Lower lobe of right lung (tissue), 2 donors: ENCODE results near the gene CORO7. TPM values are rescaled to one million over a fixed set of nuclear protein-coding genes. Genes with fewer than 3 reads are reported as not detected.

Experiments used
- ATAC-seq, 2 donors: fragments of 200-7000 bp; cut with Tn5 transposase; one replicate each; pipeline ENCODE4 v1.9.1; 2020 to 2022; ENCODE audit warnings: mild to moderate bottlenecking in 2 of 2, moderate library complexity in 2 of 2
- DNase-seq: peaks from one replicate; pipeline ENCODE4 v3.0.0-alpha.2; 2020
- H3K27ac ChIP-seq: fragments of 200-600 bp; one replicate; pipeline ENCODE4 v1.8.0; 2022
- H3K27me3 ChIP-seq: fragments of 200-600 bp; one replicate; pipeline ENCODE4 v1.8.0; 2022; ENCODE audit warnings: low read depth
- H3K36me3 ChIP-seq: fragments of 200-600 bp; one replicate; pipeline ENCODE4 v1.8.0; 2022; ENCODE audit warnings: mild to moderate bottlenecking
- H3K4me1 ChIP-seq: fragments of 200-600 bp; one replicate; pipeline ENCODE4 v1.8.0; 2022
- H3K4me3 ChIP-seq: fragments of 200-600 bp; one replicate; pipeline ENCODE4 v1.8.0; 2022; ENCODE audit warnings: mild to moderate bottlenecking
- H3K9me3 ChIP-seq: fragments of 200-600 bp; one replicate; pipeline ENCODE4 v1.8.0; 2022
- CTCF ChIP-seq: fragments of 200-600 bp; IDR thresholded peaks from one replicate; pipeline ENCODE4 v1.8.0; 2022; ENCODE audit warnings: antibody characterized with exemption, mild to moderate bottlenecking
- intact Hi-C: fragments of 100-400 bp; cut with DNase I; formaldehyde crosslinking; loops from one replicate; pipeline ENCODE4 v1.11.0; 2022
- total RNA-seq: library from RNA; stranded (reverse); fragmentation: NEBNext Ultra II Directional; extraction: Animal tissue kit (Norgen Biotek cat#: 25700); gene quantifications from one replicate; pipeline ENCODE4 v1.2.1, GENCODE V29; 2021
- donor health status: DM: no; HTN: yes; CAD: no; lungs with severe emphysema.

The CORO7 gene
- total RNA-seq, 1 donor from 2014 or later: 58.5 TPM

GRCh38 chr16:4342866-4343744 lies 73.3 kb downstream of the CORO7 start:
- no peak for ATAC-seq
- H3K4me1 ChIP-seq: peaks cover 89% of the 10 kb centered on the region

GRCh38 chr16:4341250-4341649 lies 75.1 kb downstream of the CORO7 start:
- intact Hi-C loops: no loop called here
- no peak overlapping the region for H3K4me3 ChIP-seq
- no peaks in the 10 kb centered on the region for H3K9me3 ChIP-seq
- ATAC-seq: no peak
- DNase-seq: no peak
- peaks cover 49% of the 10 kb centered on the region for H3K36me3 ChIP-seq
- no peaks in the 10 kb centered on the region for H3K27me3 ChIP-seq
- H3K4me1 ChIP-seq: peaks cover 74% of the 10 kb centered on the region
- peak overlapping the region; percentile 53 for H3K27ac ChIP-seq
- TF ChIP-seq CTCF: no peak

More at GRCh38 chr16:4342866-4343744, 73.3 kb downstream of the CORO7 start:
- H3K9me3 ChIP-seq: no peaks in the 10 kb centered on the region
- no peaks in the 10 kb centered on the region for H3K27me3 ChIP-seq
- H3K36me3 ChIP-seq: peaks cover 31% of the 10 kb centered on the region
- peak overlapping the region; percentile 11 for H3K4me3 ChIP-seq
- no peak for TF ChIP-seq CTCF
- DNase-seq: no peak
- H3K27ac ChIP-seq: peak overlapping the region; percentile 64
- intact Hi-C loops: no loop called here

GRCh38 chr16:4340443-4340842 lies 76.0 kb downstream of the CORO7 start:
- no peak for DNase-seq
- peaks cover 66% of the 10 kb centered on the region for H3K4me1 ChIP-seq
- H3K9me3 ChIP-seq: no peaks in the 10 kb centered on the region
- no peak overlapping the region for H3K4me3 ChIP-seq
- H3K27ac ChIP-seq: peak overlapping the region; percentile 53
- TF ChIP-seq CTCF: no peak
- H3K27me3 ChIP-seq: no peaks in the 10 kb centered on the region
- no peak for ATAC-seq
- intact Hi-C loops: no loop called here
- H3K36me3 ChIP-seq: peaks cover 57% of the 10 kb centered on the region

- H3K4me3 ChIP-seq: peak overlapping the region; percentile 1
- H3K27ac ChIP-seq: peak overlapping the region; percentile 77
- H3K36me3 ChIP-seq: peaks cover 63% of the 10 kb centered on the region
- H3K4me1 ChIP-seq: peaks cover 61% of the 10 kb centered on the region
- no peaks in the 10 kb centered on the region for H3K27me3 ChIP-seq
- DNase-seq (peak; percentile 68), ATAC-seq (peak; percentile 28 to 35)
- intact Hi-C loops: no loop called here
- TF ChIP-seq CTCF: peak; percentile 28
- H3K9me3 ChIP-seq: no peaks in the 10 kb centered on the region
Observed at GRCh38 chr16:4339909-4340308, 76.5 kb downstream of the CORO7 start.

GRCh38 chr16:4339455-4339854 lies 76.9 kb downstream of the CORO7 start:
- Histone ChIP-seq H3K27ac (peak overlapping the region; percentile 77), H3K36me3 (peaks cover 67% of the 10 kb centered on the region)

More at GRCh38 chr16:4339455-4339854, 76.9 kb downstream of the CORO7 start:
- H3K4me1 ChIP-seq: peaks cover 60% of the 10 kb centered on the region
- no peak for DNase-seq
- no peaks in the 10 kb centered on the region for H3K9me3 ChIP-seq
- intact Hi-C loops: no loop called here
- TF ChIP-seq CTCF: no peak
- ATAC-seq: no peak
- H3K27me3 ChIP-seq: no peaks in the 10 kb centered on the region
- peak overlapping the region; percentile 1 for H3K4me3 ChIP-seq
